ENCODE data around the gene CACNA1D.

GRCh38 chr3:53811143-53811927, 316.9 kb downstream of the CACNA1D start:
- TF ChIP-seq, protein P1, sequence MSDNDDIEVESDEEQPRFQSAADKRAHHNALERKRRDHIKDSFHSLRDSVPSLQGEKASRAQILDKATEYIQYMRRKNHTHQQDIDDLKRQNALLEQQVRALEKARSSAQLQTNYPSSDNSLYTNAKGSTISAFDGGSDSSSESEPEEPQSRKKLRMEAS (IDR thresholded peaks at IDR 0.05): no peak
- TF ChIP-seq FOSL1 (IDR thresholded peaks at IDR 0.05; ENCODE audit: low read depth) (no peak), CTCF (IDR thresholded peaks at IDR 0.05 in 2 of 3, conservative IDR thresholded peaks at IDR 0.05 in 1 of 3; ENCODE audit: borderline replicate concordance in 1 of 3, insufficient read depth in 1 of 3, low read depth in 2 of 3, low read length in 2 of 3) (no peak), EGR1 (IDR thresholded peaks at IDR 0.05; ENCODE audit: low read depth) (no peak), EZH2phosphoT487 (IDR thresholded peaks at IDR 0.05; ENCODE audit: borderline replicate concordance) (no peak), SRF (IDR thresholded peaks at IDR 0.05; ENCODE audit: low read depth) (no peak), ZNF274 (IDR thresholded peaks at IDR 0.05; ENCODE audit: low read depth, low read length) (no peak), REST (IDR thresholded peaks at IDR 0.05; ENCODE audit: low read depth) (no peak), POLR2A (IDR thresholded peaks at IDR 0.05; ENCODE audit: borderline replicate concordance, extremely low read depth, insufficient read depth, insufficient read length) (no peak)

All from HCT116 (cell line).